ENCODE data around the gene IFNAR1.

DNA sequence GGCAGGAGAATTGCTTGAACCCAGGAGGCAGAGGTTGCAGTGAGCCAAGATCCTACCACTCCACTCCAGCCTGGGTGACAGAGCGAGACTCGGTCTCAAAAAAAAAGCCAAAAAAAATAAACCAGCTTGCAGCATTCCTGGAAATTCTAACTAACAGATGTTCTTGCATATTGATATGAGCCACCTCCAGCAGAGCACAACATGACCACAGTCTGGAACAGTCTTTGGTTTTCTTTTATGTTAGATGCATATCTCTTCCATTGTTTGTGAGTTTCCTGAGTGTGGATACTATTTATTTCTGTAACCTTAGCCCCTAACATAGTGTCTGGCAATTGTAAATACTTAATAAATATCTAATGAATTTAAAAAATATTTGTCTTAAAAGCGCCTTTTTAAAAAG lies 23.9 kb downstream of the IFNAR1 start:
- no peak for TF ChIP-seq EZH2 (IDR thresholded peaks at IDR 0.05; ENCODE audit: low read depth, unreplicated experiment)
- TF ChIP-seq, protein P1, sequence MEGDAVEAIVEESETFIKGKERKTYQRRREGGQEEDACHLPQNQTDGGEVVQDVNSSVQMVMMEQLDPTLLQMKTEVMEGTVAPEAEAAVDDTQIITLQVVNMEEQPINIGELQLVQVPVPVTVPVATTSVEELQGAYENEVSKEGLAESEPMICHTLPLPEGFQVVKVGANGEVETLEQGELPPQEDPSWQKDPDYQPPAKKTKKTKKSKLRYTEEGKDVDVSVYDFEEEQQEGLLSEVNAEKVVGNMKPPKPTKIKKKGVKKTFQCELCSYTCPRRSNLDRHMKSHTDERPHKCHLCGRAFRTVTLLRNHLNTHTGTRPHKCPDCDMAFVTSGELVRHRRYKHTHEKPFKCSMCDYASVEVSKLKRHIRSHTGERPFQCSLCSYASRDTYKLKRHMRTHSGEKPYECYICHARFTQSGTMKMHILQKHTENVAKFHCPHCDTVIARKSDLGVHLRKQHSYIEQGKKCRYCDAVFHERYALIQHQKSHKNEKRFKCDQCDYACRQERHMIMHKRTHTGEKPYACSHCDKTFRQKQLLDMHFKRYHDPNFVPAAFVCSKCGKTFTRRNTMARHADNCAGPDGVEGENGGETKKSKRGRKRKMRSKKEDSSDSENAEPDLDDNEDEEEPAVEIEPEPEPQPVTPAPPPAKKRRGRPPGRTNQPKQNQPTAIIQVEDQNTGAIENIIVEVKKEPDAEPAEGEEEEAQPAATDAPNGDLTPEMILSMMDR (conservative IDR thresholded peaks at IDR 0.05; ENCODE audit: low read depth in 2 of 2), result no peak
- TF ChIP-seq, protein P2, sequence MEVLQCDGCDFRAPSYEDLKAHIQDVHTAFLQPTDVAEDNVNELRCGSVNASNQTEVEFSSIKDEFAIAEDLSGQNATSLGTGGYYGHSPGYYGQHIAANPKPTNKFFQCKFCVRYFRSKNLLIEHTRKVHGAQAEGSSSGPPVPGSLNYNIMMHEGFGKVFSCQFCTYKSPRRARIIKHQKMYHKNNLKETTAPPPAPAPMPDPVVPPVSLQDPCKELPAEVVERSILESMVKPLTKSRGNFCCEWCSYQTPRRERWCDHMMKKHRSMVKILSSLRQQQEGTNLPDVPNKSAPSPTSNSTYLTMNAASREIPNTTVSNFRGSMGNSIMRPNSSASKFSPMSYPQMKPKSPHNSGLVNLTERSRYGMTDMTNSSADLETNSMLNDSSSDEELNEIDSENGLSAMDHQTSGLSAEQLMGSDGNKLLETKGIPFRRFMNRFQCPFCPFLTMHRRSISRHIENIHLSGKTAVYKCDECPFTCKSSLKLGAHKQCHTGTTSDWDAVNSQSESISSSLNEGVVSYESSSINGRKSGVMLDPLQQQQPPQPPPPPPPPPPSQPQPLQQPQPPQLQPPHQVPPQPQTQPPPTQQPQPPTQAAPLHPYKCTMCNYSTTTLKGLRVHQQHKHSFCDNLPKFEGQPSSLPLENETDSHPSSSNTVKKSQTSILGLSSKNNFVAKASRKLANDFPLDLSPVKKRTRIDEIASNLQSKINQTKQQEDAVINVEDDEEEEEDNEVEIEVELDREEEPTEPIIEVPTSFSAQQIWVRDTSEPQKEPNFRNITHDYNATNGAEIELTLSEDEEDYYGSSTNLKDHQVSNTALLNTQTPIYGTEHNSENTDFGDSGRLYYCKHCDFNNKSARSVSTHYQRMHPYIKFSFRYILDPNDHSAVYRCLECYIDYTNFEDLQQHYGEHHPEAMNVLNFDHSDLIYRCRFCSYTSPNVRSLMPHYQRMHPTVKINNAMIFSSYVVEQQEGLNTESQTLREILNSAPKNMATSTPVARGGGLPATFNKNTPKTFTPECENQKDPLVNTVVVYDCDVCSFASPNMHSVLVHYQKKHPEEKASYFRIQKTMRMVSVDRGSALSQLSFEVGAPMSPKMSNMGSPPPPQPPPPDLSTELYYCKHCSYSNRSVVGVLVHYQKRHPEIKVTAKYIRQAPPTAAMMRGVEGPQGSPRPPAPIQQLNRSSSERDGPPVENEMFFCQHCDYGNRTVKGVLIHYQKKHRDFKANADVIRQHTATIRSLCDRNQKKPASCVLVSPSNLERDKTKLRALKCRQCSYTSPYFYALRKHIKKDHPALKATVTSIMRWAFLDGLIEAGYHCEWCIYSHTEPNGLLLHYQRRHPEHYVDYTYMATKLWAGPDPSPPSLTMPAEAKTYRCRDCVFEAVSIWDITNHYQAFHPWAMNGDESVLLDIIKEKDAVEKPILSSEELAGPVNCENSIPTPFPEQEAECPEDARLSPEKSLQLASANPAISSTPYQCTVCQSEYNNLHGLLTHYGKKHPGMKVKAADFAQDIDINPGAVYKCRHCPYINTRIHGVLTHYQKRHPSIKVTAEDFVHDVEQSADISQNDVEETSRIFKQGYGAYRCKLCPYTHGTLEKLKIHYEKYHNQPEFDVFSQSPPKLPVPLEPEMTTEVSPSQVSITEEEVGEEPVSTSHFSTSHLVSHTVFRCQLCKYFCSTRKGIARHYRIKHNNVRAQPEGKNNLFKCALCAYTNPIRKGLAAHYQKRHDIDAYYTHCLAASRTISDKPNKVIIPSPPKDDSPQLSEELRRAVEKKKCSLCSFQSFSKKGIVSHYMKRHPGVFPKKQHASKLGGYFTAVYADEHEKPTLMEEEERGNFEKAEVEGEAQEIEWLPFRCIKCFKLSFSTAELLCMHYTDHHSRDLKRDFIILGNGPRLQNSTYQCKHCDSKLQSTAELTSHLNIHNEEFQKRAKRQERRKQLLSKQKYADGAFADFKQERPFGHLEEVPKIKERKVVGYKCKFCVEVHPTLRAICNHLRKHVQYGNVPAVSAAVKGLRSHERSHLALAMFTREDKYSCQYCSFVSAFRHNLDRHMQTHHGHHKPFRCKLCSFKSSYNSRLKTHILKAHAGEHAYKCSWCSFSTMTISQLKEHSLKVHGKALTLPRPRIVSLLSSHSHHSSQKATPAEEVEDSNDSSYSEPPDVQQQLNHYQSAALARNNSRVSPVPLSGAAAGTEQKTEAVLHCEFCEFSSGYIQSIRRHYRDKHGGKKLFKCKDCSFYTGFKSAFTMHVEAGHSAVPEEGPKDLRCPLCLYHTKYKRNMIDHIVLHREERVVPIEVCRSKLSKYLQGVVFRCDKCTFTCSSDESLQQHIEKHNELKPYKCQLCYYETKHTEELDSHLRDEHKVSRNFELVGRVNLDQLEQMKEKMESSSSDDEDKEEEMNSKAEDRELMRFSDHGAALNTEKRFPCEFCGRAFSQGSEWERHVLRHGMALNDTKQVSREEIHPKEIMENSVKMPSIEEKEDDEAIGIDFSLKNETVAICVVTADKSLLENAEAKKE (CRISPR knock-in tag; IDR thresholded peaks at IDR 0.05), result no peak
- TF ChIP-seq, protein P3, sequence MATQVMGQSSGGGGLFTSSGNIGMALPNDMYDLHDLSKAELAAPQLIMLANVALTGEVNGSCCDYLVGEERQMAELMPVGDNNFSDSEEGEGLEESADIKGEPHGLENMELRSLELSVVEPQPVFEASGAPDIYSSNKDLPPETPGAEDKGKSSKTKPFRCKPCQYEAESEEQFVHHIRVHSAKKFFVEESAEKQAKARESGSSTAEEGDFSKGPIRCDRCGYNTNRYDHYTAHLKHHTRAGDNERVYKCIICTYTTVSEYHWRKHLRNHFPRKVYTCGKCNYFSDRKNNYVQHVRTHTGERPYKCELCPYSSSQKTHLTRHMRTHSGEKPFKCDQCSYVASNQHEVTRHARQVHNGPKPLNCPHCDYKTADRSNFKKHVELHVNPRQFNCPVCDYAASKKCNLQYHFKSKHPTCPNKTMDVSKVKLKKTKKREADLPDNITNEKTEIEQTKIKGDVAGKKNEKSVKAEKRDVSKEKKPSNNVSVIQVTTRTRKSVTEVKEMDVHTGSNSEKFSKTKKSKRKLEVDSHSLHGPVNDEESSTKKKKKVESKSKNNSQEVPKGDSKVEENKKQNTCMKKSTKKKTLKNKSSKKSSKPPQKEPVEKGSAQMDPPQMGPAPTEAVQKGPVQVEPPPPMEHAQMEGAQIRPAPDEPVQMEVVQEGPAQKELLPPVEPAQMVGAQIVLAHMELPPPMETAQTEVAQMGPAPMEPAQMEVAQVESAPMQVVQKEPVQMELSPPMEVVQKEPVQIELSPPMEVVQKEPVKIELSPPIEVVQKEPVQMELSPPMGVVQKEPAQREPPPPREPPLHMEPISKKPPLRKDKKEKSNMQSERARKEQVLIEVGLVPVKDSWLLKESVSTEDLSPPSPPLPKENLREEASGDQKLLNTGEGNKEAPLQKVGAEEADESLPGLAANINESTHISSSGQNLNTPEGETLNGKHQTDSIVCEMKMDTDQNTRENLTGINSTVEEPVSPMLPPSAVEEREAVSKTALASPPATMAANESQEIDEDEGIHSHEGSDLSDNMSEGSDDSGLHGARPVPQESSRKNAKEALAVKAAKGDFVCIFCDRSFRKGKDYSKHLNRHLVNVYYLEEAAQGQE (IDR thresholded peaks at IDR 0.05; ENCODE audit: unreplicated experiment), result no peak
- no peak for TF ChIP-seq POLR2AphosphoS5 (IDR thresholded peaks at IDR 0.05; ENCODE audit: low read depth)
- TF ChIP-seq STAT1 (IDR thresholded peaks at IDR 0.05; ENCODE audit: unreplicated experiment), result no peak
- no peak for TF ChIP-seq CREB1 (CRISPR knock-in tag; IDR thresholded peaks at IDR 0.05; ENCODE audit: low read depth)
- no peak for TF ChIP-seq EZH2phosphoT487 (IDR thresholded peaks at IDR 0.05; ENCODE audit: unreplicated experiment)
